ENCODE results near the gene ABHD6. TPM values are rescaled to one million over a fixed set of nuclear protein-coding genes. Genes with fewer than 3 reads are reported as not detected.

The ABHD6 gene
- total RNA-seq, 2 donors from 2014 or later: 16.5 to 24.5 TPM

DNA sequence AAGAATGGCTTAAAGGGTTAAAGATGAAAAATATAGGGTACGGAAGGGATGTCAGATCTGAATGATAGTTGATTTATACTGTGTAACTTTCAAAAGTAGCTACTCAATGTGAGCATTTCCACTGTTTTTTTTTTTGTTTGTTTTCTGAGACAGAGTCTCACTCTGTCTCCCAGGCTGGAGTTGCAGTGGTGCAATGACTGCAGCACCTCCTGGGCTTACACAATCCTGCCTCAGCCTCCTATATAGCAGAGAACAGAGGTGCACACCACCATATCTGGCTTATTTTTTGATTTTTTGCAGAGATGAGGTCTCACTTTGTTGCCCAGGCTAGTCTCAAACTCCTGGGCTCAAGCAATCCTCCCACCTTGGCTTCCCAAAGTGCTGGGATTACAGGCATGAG is 85.2 kb downstream of the ABHD6 start:
- no peaks in the 10 kb centered on the region for H3K27me3 ChIP-seq
- TF ChIP-seq, protein P1, sequence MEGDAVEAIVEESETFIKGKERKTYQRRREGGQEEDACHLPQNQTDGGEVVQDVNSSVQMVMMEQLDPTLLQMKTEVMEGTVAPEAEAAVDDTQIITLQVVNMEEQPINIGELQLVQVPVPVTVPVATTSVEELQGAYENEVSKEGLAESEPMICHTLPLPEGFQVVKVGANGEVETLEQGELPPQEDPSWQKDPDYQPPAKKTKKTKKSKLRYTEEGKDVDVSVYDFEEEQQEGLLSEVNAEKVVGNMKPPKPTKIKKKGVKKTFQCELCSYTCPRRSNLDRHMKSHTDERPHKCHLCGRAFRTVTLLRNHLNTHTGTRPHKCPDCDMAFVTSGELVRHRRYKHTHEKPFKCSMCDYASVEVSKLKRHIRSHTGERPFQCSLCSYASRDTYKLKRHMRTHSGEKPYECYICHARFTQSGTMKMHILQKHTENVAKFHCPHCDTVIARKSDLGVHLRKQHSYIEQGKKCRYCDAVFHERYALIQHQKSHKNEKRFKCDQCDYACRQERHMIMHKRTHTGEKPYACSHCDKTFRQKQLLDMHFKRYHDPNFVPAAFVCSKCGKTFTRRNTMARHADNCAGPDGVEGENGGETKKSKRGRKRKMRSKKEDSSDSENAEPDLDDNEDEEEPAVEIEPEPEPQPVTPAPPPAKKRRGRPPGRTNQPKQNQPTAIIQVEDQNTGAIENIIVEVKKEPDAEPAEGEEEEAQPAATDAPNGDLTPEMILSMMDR (IDR thresholded peaks at IDR 0.05): no peak
- no peak for DNase-seq
- no peak overlapping the region for H3K4me3 ChIP-seq
- H3K4me1 ChIP-seq: no peaks in the 10 kb centered on the region
- H3K27ac ChIP-seq: no peak overlapping the region
- no peaks in the 10 kb centered on the region for H3K9me3 ChIP-seq
- H3K36me3 ChIP-seq: no peaks in the 10 kb centered on the region
- no peak overlapping the region for H3K9ac ChIP-seq (ENCODE audit: low read depth in 2 of 2, low read length in 2 of 2)
- intact Hi-C loops (cut with DNase I): loop anchor here (5.0 kb wide), 1 partner anchor 210 kb away; no protein-coding TSS in a partner anchor

DNA sequence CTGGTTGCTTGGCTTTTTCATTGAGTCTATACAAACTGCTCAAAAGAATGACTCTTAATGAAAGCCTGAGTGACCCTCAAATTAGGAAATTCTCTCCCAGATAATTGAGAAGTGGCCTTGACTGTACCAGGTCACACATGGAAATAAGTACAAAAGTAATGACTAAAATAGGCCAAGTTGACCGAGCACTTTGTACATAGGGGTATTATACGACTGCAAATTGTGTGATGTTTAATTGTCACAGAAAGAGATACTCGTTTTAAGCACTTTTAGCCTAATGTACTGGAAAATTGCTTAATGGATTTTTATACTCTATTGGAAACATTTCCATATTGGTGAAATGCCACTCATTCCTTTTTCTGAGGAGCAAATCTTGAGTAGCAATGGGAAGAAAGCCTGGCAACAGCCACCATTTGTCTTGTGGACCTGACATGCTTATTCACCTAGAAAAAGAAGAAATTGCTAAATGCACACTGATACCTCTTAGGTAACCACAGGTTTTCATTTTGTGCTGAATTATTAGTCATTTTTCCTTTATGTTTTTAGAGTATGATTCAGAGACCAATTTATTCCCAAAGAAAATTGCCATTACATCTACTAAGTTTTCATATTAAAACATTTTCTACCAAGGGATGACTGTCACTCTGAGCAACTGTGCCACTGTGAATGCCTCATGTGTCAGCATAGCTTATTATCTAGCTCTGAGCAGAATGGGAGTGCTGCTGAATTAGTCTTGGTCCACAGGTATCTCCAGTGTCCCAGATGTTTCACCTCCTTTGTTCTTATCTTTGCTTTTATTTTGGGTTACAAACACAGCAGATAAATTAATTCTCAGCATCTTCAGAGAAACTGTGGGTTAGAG is 86.2 kb downstream of the ABHD6 start:
- H3K9me3 ChIP-seq: no peaks in the 10 kb centered on the region
- no peaks in the 10 kb centered on the region for H3K4me1 ChIP-seq
- no peak overlapping the region for H3K4me3 ChIP-seq
- H3K27me3 ChIP-seq: no peaks in the 10 kb centered on the region
- no peak overlapping the region for H3K9ac ChIP-seq (ENCODE audit: low read depth in 2 of 2, low read length in 2 of 2)
- intact Hi-C loops (cut with DNase I): loop anchor here (5.0 kb wide), 1 partner anchor 209 kb away; no protein-coding TSS in a partner anchor
- no peaks in the 10 kb centered on the region for H3K36me3 ChIP-seq
- DNase-seq: no peak
- H3K27ac ChIP-seq: no peak overlapping the region
- TF ChIP-seq, protein P1 (IDR thresholded peaks at IDR 0.05): no peak

DNA sequence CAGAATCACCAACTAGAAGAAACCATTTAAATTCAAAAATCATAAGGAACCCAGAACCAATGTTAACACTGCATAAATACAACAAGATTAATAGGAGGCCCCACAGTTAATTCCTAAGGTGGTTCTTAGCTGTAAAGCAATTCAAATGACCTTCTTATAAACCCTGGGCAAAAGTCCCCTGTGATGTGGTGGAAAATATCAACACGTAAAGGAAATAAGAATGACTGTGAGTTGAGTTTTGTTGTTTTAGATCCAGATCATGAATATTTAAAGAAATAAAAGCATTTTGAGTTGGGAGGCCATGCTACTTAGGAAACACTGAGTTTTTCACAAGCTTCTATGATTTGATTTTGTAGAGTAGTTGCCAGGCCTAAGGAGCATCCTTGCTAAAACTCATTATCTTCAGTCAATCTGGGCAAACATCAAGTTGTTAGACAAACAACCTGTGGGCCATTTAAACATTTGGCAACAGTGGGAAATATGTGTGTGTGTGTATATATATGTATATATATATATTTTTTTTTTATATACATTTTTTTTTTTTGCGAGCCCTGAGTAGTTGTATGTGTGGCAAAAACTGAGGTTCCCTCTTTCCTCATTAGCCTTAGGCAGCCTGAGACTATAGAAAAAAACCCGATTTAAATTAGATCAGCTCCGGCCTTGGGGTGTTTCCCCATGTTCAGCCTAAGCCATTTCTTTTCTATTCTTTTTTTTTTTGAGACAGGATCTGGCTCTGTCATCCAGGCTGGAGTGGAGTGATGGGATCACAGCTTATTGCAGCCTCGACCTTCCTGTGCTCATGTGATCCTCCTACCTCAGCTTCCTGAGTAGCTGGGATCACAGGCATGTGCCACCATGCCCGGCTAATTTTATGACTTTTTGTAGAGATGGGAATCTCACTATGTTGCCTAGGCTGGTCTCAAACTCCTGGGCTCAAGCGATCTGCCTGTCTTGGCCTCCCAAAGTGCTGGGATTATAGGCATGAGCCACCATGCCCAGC is 87.1 kb downstream of the ABHD6 start:
- no peaks in the 10 kb centered on the region for H3K36me3 ChIP-seq
- no peak for DNase-seq
- no peak overlapping the region for H3K4me3 ChIP-seq
- no peaks in the 10 kb centered on the region for H3K9me3 ChIP-seq
- intact Hi-C loops (cut with DNase I): loop anchor here (5.0 kb wide), 1 partner anchor 208 kb away; no protein-coding TSS in a partner anchor
- no peak overlapping the region for H3K9ac ChIP-seq (ENCODE audit: low read depth in 2 of 2, low read length in 2 of 2)
- no peaks in the 10 kb centered on the region for H3K4me1 ChIP-seq
- TF ChIP-seq, protein P1 (IDR thresholded peaks at IDR 0.05): no peak
- no peaks in the 10 kb centered on the region for H3K27me3 ChIP-seq
- peak overlapping the region; percentile 2 for H3K27ac ChIP-seq

DNA sequence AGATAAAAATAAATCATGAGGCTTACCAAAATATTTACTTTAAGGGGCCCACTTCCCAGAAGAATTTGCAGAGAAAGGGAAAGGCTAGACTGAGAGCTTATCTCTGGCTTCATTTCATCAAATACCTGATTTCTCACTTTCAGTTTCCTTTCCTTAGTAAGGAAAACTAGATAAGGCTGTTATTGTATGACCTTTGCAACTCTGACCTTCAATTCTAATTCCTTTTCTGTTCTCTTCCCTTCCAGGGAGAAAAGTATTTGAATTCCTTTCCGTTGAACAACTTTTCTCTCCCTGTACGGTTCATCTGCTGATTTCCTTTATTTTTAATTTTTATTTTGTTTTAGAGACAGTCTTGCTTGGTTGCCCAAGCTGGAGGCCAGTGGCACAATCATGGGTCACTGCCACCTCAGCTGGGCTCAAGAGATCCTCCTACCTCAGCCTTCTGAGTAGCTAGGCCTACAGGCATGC is 88.0 kb downstream of the ABHD6 start:
- H3K9me3 ChIP-seq: no peaks in the 10 kb centered on the region
- no peaks in the 10 kb centered on the region for H3K27me3 ChIP-seq
- intact Hi-C loops (cut with DNase I): no loop called here
- no peak for DNase-seq
- no peak overlapping the region for H3K4me3 ChIP-seq
- H3K9ac ChIP-seq (ENCODE audit: low read depth in 2 of 2, low read length in 2 of 2): no peak overlapping the region
- TF ChIP-seq, protein P1 (IDR thresholded peaks at IDR 0.05): no peak
- no peaks in the 10 kb centered on the region for H3K36me3 ChIP-seq
- peak overlapping the region; percentile 2 for H3K27ac ChIP-seq
- H3K4me1 ChIP-seq: no peaks in the 10 kb centered on the region

DNA sequence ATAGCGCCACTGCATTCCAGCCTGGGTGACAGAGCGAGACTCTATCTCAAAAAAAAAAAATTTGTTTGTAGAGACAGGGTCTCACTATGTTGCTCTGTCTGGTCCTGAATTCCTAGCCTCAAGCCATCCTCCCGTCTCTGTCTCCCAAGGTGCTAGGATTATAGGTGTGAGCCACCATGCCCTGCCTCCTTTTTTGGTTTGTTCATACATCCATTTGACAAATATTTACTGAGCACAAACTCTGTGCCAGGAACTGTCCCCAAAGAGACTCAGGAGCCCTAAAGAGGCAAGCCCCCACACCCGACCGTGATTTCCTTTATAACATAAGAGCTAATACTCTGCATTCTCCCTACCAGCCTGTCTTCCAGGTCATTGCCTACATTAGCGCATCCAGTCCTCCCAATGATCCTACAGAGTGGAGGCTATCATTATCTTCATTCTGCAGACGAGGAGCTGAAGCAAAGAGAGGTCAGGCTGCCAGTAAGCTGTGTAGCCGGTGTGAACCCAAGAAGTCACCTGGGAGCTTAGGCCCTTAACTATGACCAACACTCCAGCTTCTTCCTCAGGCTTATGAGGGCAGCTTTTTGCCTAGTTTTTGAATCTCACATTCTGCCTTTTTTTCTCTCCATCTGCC is 88.8 kb downstream of the ABHD6 start:
- Histone ChIP-seq H3K36me3 (no peaks in the 10 kb centered on the region), H3K27me3 (no peaks in the 10 kb centered on the region), H3K9me3 (no peaks in the 10 kb centered on the region), H3K4me3 (no peak overlapping the region), H3K9ac (ENCODE audit: low read depth in 2 of 2, low read length in 2 of 2) (no peak overlapping the region), H3K27ac (no peak overlapping the region), H3K4me1 (no peaks in the 10 kb centered on the region)
- TF ChIP-seq, protein P1 (IDR thresholded peaks at IDR 0.05): no peak
- DNase-seq: no peak
- intact Hi-C loops (cut with DNase I): no loop called here

All from colonic mucosa (tissue), 4 donors.